HCT116 (cell line): ENCODE results near the gene POLE3. TPM values are rescaled to one million over a fixed set of nuclear protein-coding genes. Genes with fewer than 3 reads are reported as not detected.

ENCODE experiments used
- ATAC-seq: fragments of 200-7000 bp; cut with Tn5 transposase; 2 replicates; pipeline ENCODE4 v1.9.1; 2020; ENCODE audit warnings: mild to moderate bottlenecking, moderate library complexity
- BruUV-seq: library from RNA; stranded (reverse); fragments of 400-500 nt; replicated peaks from 2 replicates; lab custom pipeline; 2021; lab: Mats Ljungman, UMichigan
- CTCF ChIA-PET: fragments of 300-600 bp; sonication (Branson Sonifier 250); formaldehyde crosslinking; loops from one replicate; lab custom pipeline; 2021; ENCODE audit warnings: antibody characterized with exemption; lab: Charles Lee
- POLR2A ChIA-PET: fragments of 300-600, 350-600 bp; sonication (Branson Sonifier 250); formaldehyde crosslinking; loops from one replicate; lab custom pipeline; 2021; ENCODE audit warnings: antibody characterized with exemption; lab: Charles Lee
- RAD21 ChIA-PET, 2 experiments: fragments of 300-600 bp; sonication (Branson Sonifier 250); formaldehyde crosslinking; loops; one replicate each; lab custom pipeline; 2023; ENCODE audit warnings: low total read pairs in 2 of 2; ENCODE audit not compliant: uncharacterized antibody in 2 of 2, unreplicated experiment in 2 of 2, low non-redundant PET in 1 of 2; lab: Charles Lee
- DNase-seq: peaks from one replicate; pipeline ENCODE4 v3.0.0-alpha.2; 2010; ENCODE audit warnings: low read depth, low spot score
- H2AFZ ChIP-seq: fragments of 200-600 bp; shearing (Covaris generic), sonication (generic); 2 replicates; pipeline ENCODE4 v1.6.1; 2017; ENCODE audit warnings: low read depth, mixed run types, mixed read lengths, antibody characterized with exemption, low read length; ENCODE audit not compliant: poor library complexity, severe bottlenecking
- H3K27ac ChIP-seq: 2 replicates; pipeline ENCODE4 v1.5.1; 2012; ENCODE audit warnings: low read depth, low read length
- H3K27me3 ChIP-seq: fragments of 200-600 bp; sonication (generic); 2 replicates; pipeline ENCODE4 v1.6.1; 2016; ENCODE audit warnings: mixed run types, low read length, mixed read lengths; ENCODE audit not compliant: insufficient read depth
- H3K36me3 ChIP-seq, 2 experiments: fragments of 200-500 bp in 1 of 2; fragments of 200-600 bp in 1 of 2; sonication (Bioruptor generic) in 1 of 2; sonication (generic) in 1 of 2; 2 replicates each; pipeline versions ENCODE4 v1.5.1 to v1.6.1; 2014 to 2016; ENCODE audit warnings: low read length in 2 of 2, inconsistent platforms in 1 of 2, mixed read lengths in 1 of 2, mixed run types in 1 of 2; ENCODE audit not compliant: insufficient read depth in 2 of 2, control insufficient read depth in 1 of 2
- H3K4me1 ChIP-seq, 2 experiments: fragments of 200-600 bp in 1 of 2; sonication (generic) in 1 of 2; 2 replicates each; pipeline versions ENCODE4 v1.5.1 to v1.6.1; 2012 to 2017; ENCODE audit warnings: low read length in 2 of 2, inconsistent platforms in 1 of 2, mild to moderate bottlenecking in 1 of 2, mixed read lengths in 1 of 2, mixed run types in 1 of 2, moderate library complexity in 1 of 2; ENCODE audit not compliant: insufficient read depth in 2 of 2, control insufficient read depth in 1 of 2
- H3K4me2 ChIP-seq: fragments of 200-600 bp; sonication (generic); 2 replicates; pipeline ENCODE4 v1.6.1; 2017; ENCODE audit warnings: mixed run types, low read length, mixed read lengths
- H3K4me3 ChIP-seq, 2 experiments: fragments of 200-600 bp in 1 of 2; sonication (generic) in 1 of 2; replicated peaks in 1 of 2; 2 replicates each; pipeline ENCODE4 v1.5.1; 2011 to 2016; ENCODE audit warnings: low read length in 2 of 2, control low read depth in 1 of 2, low read depth in 1 of 2, mild to moderate bottlenecking in 1 of 2, mixed read lengths in 1 of 2, mixed run types in 1 of 2
- H3K79me2 ChIP-seq: fragments of 200-600 bp; sonication (generic); 2 replicates; pipeline ENCODE4 v1.6.1; 2017; ENCODE audit warnings: mild to moderate bottlenecking, mixed run types, low read length, moderate library complexity, mixed read lengths; ENCODE audit not compliant: insufficient read depth
- H3K9ac ChIP-seq: fragments of 200-600 bp; sonication (generic); 2 replicates; pipeline ENCODE4 v1.6.1; 2016; ENCODE audit warnings: low read length, mixed read lengths
- H3K9me2 ChIP-seq: fragments of 200-600 bp; sonication (generic), shearing (Covaris generic); 2 replicates; pipeline ENCODE4 v1.6.1; 2017; ENCODE audit warnings: mixed run types, mild to moderate bottlenecking, moderate library complexity; ENCODE audit not compliant: insufficient read depth
- H3K9me3 ChIP-seq, 2 experiments: fragments of 200-500 bp in 1 of 2; fragments of 200-600 bp in 1 of 2; sonication (Bioruptor generic) in 1 of 2; sonication (generic) in 1 of 2; 2 replicates each; pipeline ENCODE4 v1.6.1; 2014 to 2017; ENCODE audit warnings: low read length in 2 of 2, mixed read lengths in 2 of 2, inconsistent platforms in 1 of 2, low read depth in 1 of 2, mild to moderate bottlenecking in 1 of 2, mixed run types in 1 of 2, moderate library complexity in 1 of 2; ENCODE audit not compliant: control insufficient read depth in 1 of 2, insufficient read depth in 1 of 2
- H4K20me1 ChIP-seq: fragments of 200-600 bp; sonication (generic), shearing (Covaris generic); 2 replicates; pipeline ENCODE4 v1.6.1; 2017; ENCODE audit warnings: mixed run types, mild to moderate bottlenecking, moderate library complexity; ENCODE audit not compliant: insufficient read depth
- CTCF ChIP-seq, 3 experiments: fragments of 200-600 bp in 1 of 3; sonication (generic) in 1 of 3; IDR thresholded peaks in 2 of 3; conservative IDR thresholded peaks in 1 of 3; 2 replicates each; pipeline ENCODE4 v1.5.1; 2012 to 2017; ENCODE audit warnings: low read depth in 2 of 3, low read length in 2 of 3, antibody characterized with exemption in 1 of 3, borderline replicate concordance in 1 of 3, control low read depth in 1 of 3, mild to moderate bottlenecking in 1 of 3, mixed read lengths in 1 of 3, mixed run types in 1 of 3, moderate library complexity in 1 of 3; ENCODE audit not compliant: insufficient read depth in 1 of 3
- EGR1 ChIP-seq: IDR thresholded peaks from 2 replicates; pipeline ENCODE4 v1.6.1; 2012; ENCODE audit warnings: low read depth
- ELF1 ChIP-seq: IDR thresholded peaks from 2 replicates; pipeline ENCODE4 v1.6.1; 2012; ENCODE audit warnings: low read depth, borderline replicate concordance
- EZH2 ChIP-seq: fragments of 200-600 bp; sonication (generic); IDR thresholded peaks from 2 replicates; pipeline ENCODE4 v1.6.1; 2017; ENCODE audit warnings: antibody characterized with exemption, mixed run types
- EZH2phosphoT487 ChIP-seq: fragments of 200-600 bp; IDR thresholded peaks from 2 replicates; pipeline ENCODE4 v1.6.1; 2018; ENCODE audit warnings: antibody characterized with exemption, borderline replicate concordance
- REST ChIP-seq: IDR thresholded peaks from 2 replicates; pipeline ENCODE4 v1.6.1; 2012; ENCODE audit warnings: low read depth
- SP1 ChIP-seq: IDR thresholded peaks from 2 replicates; pipeline ENCODE4 v1.6.1; 2012; ENCODE audit warnings: low read depth
- TCF7L2 ChIP-seq: IDR thresholded peaks from 2 replicates; pipeline ENCODE4 v1.7.0; 2011; ENCODE audit warnings: borderline replicate concordance, inconsistent platforms; ENCODE audit not compliant: insufficient read depth, insufficient read length; ENCODE audit errors: extremely low read depth
- intact Hi-C: fragments of 100-400 bp; cut with micrococcal nuclease; formaldehyde crosslinking; loops from 2 replicates; pipeline ENCODE4 v1.10.0; 2022
- total RNA-seq: library from RNA; stranded (reverse); gene quantifications from one replicate; pipeline ENCODE4 v1.2.1, GENCODE V29; 2021; ENCODE audit not compliant: unreplicated experiment

POLE3 gene
- total RNA-seq, 1 experiment from 2014 or later = 65.1 TPM

GRCh38 chr9:113425072-113425471, 14.6 kb upstream of the POLE3 start:
- no peaks in the 10 kb centered on the region for H4K20me1 ChIP-seq
- ChIA-PET CTCF (no interaction called here), POLR2A (no interaction called here), RAD21 (no interaction called here)
- no peaks in the 10 kb centered on the region for H3K4me1 ChIP-seq
- DNase-seq (no peak), ATAC-seq (no peak)
- H3K9ac ChIP-seq = no peak overlapping the region
- H3K4me3 ChIP-seq = no peak overlapping the region
- BruUV-seq = no TSS peak
- no peak overlapping the region for H3K4me2 ChIP-seq
- H3K9me2 ChIP-seq = no peaks in the 10 kb centered on the region
- no peaks in the 10 kb centered on the region for H3K9me3 ChIP-seq
- no peak for TF ChIP-seq EZH2
- no peak for TF ChIP-seq CTCF (IDR thresholded peaks at IDR 0.05 in 2 of 3, conservative IDR thresholded peaks at IDR 0.05 in 1 of 3; ENCODE audit: borderline replicate concordance in 1 of 3, insufficient read depth in 1 of 3, low read depth in 2 of 3, low read length in 2 of 3)
- no peak for TF ChIP-seq EGR1
- H3K36me3 ChIP-seq = no peaks in the 10 kb centered on the region
- no peaks in the 10 kb centered on the region for H3K79me2 ChIP-seq
- no peak overlapping the region for H2AFZ ChIP-seq
- intact Hi-C loops = no loop called here
- no peak overlapping the region for H3K27ac ChIP-seq
- no peaks in the 10 kb centered on the region; the same call in 1 of the 2 replicates for H3K27me3 ChIP-seq

GRCh38 chr9:113421726-113422125, 11.3 kb upstream of the POLE3 start:
- no TSS peak for BruUV-seq
- Histone ChIP-seq H3K79me2 (no peaks in the 10 kb centered on the region), H2AFZ (no peak overlapping the region), H3K27me3 (no peaks in the 10 kb centered on the region; the same call in 1 of the 2 replicates), H3K9ac (no peak overlapping the region), H4K20me1 (no peaks in the 10 kb centered on the region), H3K9me2 (no peaks in the 10 kb centered on the region), H3K4me2 (no peak overlapping the region), H3K27ac (no peak overlapping the region), H3K9me3 (no peaks in the 10 kb centered on the region), H3K36me3 (no peaks in the 10 kb centered on the region), H3K4me1 (no peaks in the 10 kb centered on the region), H3K4me3 (no peak overlapping the region)
- intact Hi-C loops = no loop called here
- TF ChIP-seq TCF7L2 (no peak), ELF1 (no peak), REST (no peak), EZH2phosphoT487 (no peak), EGR1 (no peak), SP1 (no peak)
- POLR2A ChIA-PET = interaction anchor here (1.0 kb wide), 1 partner anchor 12 kb away, joined by 3 read pairs; no protein-coding TSS in a partner anchor
- RAD21 ChIA-PET = no interaction called here
- DNase-seq = no peak
- CTCF ChIA-PET = interaction anchor here (2.3 kb wide), 1 partner anchor 147 kb away, joined by 6 read pairs; the partner anchor contains the start of genes CDC26 and PRPF4
- ATAC-seq = no peak
